IPS-18a (cell line): ENCODE measurements around the gene MAGEC2.
A peak's percentile ranks its signal among the peaks of the same experiment; 100 is the strongest.

Experiments
- H3K27ac ChIP-seq: one replicate; pipeline ENCODE4 v1.5.1; 2013; ENCODE audit warnings: low read length
- H3K27me3 ChIP-seq: one replicate; pipeline ENCODE4 v1.6.1; 2013; ENCODE audit warnings: mild to moderate bottlenecking, low read length; ENCODE audit not compliant: control insufficient read depth, insufficient read depth
- H3K36me3 ChIP-seq: one replicate; pipeline ENCODE4 v1.6.1; 2013; ENCODE audit warnings: low read depth, low read length; ENCODE audit not compliant: control insufficient read depth
- H3K4me1 ChIP-seq: one replicate; pipeline ENCODE4 v1.6.1; 2013; ENCODE audit warnings: low read depth, low read length; ENCODE audit not compliant: control insufficient read depth
- H3K4me3 ChIP-seq: one replicate; pipeline ENCODE4 v1.5.1; 2013; ENCODE audit warnings: low read length
- H3K9ac ChIP-seq: one replicate; pipeline ENCODE4 v1.6.1; 2013; ENCODE audit warnings: mild to moderate bottlenecking, low read length, moderate library complexity
- H3K9me3 ChIP-seq: one replicate; pipeline ENCODE4 v1.6.1; 2013; ENCODE audit warnings: low read depth, low read length; ENCODE audit not compliant: control insufficient read depth

MAGEC2 gene, protein sequence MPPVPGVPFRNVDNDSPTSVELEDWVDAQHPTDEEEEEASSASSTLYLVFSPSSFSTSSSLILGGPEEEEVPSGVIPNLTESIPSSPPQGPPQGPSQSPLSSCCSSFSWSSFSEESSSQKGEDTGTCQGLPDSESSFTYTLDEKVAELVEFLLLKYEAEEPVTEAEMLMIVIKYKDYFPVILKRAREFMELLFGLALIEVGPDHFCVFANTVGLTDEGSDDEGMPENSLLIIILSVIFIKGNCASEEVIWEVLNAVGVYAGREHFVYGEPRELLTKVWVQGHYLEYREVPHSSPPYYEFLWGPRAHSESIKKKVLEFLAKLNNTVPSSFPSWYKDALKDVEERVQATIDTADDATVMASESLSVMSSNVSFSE

DNA sequence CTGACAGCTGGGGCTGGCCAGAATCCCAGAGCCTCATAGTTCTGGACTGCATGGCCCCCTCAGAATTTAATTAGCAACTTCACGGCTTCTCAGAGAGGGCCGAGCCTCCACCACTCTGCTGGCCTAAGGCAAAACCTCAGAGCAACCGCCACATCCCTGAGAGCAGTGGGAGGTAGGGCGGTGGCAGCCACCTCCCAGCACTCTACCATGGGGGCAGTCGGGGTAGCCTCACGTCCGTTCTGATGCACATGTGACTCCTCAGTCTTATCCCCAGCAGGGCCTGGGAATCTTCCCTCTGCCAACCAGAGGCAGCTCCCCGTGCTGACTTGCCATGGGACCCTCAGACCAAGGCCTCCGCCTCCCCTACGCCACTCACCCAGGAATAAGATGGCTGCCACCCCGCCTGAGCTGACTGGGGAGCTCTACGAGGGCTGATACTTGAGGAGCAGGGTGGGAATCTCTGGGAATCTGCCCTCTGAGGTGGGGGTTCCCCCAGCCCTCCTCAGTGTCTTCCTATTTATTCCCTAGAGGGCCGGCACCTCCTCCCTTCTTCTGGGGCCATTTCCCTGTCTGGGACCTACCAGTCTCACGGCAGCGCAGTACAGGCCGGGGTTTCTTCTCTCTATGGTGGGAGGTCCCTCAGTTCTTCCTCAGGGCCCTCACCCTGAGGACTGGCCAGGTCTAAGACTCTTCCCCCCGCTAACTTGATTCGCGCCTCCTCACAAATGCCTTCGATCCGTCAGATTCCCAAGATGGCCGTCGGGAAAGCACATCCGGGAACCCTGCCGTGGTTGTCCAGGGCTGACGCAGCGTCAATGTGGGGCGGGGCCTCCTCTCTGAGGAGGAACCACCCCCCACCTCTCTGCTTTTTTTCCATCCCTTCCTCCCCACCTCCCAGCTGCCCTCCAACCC, at the start of gene MAGEC2:
MAGEC2 (minus strand) TSS at position 769 of the 912 bp plus-strand sequence. CDS start 1,303 bp downstream, outside the sequence.
- no peaks in the 10 kb centered on the region for H3K36me3 ChIP-seq
- H3K4me1 ChIP-seq = no peaks in the 10 kb centered on the region
- H3K27me3 ChIP-seq = no peaks in the 10 kb centered on the region
- peaks cover 20% of the 10 kb centered on the region for H3K9me3 ChIP-seq
- H3K4me3 ChIP-seq = no peak within 1 kb of the TSS
- H3K9ac ChIP-seq = no peak within 1 kb of the TSS
- no peak within 1 kb of the TSS for H3K27ac ChIP-seq

DNA sequence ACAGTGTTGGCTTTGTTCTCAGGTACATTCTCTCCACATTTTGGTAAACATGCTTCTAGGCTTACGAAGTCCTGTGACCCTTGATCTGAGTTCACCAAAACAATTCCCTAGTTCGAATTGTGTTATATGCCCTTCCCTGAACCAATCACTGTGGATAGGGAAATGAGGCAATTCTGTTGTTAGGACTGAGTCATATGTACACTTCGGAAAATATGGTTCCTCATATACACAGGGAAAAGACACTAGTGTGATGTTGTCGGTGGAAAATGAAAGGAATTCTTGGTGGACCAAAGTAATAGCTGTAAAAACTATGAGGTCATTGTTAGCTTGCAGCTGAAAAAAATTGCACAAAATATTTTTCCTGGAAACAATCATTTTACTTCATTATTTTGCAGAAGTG, 46.6 kb upstream of the MAGEC2 start:
- Histone ChIP-seq H3K9ac (no peak overlapping the region), H3K4me3 (no peak overlapping the region), H3K9me3 (peaks cover 11% of the 10 kb centered on the region), H3K27ac (no peak overlapping the region), H3K27me3 (no peaks in the 10 kb centered on the region), H3K36me3 (no peaks in the 10 kb centered on the region), H3K4me1 (no peaks in the 10 kb centered on the region)

DNA sequence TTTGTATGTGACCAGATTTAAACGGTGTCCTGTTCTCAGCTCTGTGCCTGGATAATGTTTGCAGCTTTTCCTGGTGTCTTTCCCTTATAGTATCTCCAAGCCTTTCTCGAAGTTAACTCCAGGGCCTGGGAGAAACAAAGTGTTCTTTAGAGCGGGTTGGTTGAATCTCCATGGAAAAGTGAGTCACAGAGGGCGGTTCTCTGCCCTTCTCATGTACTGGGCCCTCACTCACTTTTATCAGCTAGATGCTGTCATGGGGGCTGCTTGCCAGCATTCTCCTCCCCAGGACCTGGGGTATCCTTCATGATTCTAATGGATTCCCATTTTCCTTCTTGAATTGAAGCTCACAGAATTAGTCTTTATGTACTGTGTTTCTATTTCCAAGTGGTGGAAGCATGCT, 46.1 kb upstream of the MAGEC2 start:
- Histone ChIP-seq H3K27ac (no peak overlapping the region), H3K4me1 (no peaks in the 10 kb centered on the region), H3K9ac (no peak overlapping the region), H3K4me3 (no peak overlapping the region), H3K9me3 (peaks cover 15% of the 10 kb centered on the region), H3K27me3 (no peaks in the 10 kb centered on the region), H3K36me3 (no peaks in the 10 kb centered on the region)

DNA sequence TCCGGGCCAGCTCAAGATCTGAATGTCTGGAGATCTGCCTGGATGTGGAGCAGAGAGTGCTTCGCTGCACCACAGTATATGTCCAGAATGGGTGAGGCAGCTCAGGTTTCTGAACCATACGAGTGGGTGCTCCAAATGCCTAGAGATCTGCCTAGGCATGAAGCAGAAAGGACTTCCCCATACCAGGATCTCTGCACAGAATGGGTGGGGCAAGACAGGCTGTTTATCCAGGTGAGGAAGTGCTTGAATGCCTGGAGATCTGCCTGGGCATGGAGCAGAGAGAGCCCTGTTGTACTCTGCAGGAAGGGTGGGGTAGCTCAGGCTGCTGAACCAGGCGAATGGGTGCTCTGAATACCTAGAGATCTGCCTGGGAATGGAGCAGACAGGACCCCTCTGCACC, 45.4 kb upstream of the MAGEC2 start:
- H3K36me3 ChIP-seq = no peaks in the 10 kb centered on the region
- peaks cover 20% of the 10 kb centered on the region for H3K9me3 ChIP-seq
- H3K9ac ChIP-seq = no peak overlapping the region
- H3K4me3 ChIP-seq = no peak overlapping the region
- H3K4me1 ChIP-seq = no peaks in the 10 kb centered on the region
- H3K27me3 ChIP-seq = no peaks in the 10 kb centered on the region
- no peak overlapping the region for H3K27ac ChIP-seq

DNA sequence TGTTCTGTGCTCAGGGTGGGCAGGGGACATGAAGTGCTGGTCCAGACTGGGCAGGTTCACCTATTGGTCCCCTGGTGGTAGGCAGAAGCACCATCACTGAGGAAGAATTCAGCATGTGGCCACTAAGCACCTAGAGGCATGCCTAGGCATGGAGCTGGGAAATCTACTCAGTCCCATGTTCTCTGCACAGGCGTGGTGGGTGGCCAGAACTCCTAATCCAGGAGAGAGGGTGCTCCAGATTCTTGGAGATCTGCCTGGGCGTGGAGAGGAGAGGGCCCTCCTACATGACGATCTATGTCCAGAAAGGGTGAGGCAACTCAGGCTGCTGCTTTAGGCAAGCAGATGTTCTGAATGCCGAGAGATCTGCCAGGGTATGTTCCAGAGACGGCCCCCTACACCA, 44.6 kb upstream of the MAGEC2 start:
- no peak overlapping the region for H3K27ac ChIP-seq

DNA sequence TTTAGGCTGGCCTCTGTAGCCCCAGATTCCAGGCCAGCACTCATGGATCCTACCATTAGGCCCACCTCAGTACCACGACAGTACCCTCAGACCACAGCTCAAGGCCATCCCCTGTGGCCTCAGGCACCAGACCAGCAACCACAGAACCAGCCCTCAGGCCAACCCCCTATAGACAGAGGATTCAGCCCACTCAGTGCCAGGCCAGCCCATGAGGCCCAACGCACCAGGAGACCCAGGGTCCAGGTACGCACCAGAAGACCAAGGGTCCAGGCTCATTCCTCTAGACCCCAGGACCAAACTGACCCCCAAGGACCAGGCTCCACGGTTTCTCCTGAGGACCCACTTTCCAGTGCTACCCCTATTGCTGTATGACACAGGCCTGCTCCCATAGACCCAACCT, 39.5 kb upstream of the MAGEC2 start:
- no peak overlapping the region for H3K27ac ChIP-seq
- H3K9ac ChIP-seq = no peak overlapping the region

More for the DNA sequence above, 44.6 kb upstream of the MAGEC2 start:
- no peak overlapping the region for H3K9ac ChIP-seq
- no peaks in the 10 kb centered on the region for H3K4me1 ChIP-seq
- H3K4me3 ChIP-seq = no peak overlapping the region
- H3K9me3 ChIP-seq = peaks cover 20% of the 10 kb centered on the region
- no peaks in the 10 kb centered on the region for H3K36me3 ChIP-seq
- H3K27me3 ChIP-seq = no peaks in the 10 kb centered on the region

DNA sequence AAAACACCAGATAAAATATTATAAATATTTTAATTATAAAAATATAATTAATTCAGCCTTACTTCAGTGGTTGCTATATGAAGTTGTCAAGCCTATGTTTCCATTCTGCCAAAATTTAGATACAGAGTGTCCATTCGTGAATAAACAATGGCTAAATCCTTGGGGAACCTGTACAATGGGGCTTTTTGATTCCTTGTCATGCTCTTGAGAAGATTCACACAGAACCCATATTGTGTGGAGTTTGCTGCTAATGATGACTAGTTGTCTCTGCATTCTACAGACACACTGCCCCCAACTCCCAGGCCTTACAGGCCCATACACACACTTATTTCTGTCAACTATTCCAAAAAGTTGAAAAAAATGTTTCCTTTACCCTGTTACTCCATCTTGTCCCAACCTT, 33.4 kb upstream of the MAGEC2 start:
- Histone ChIP-seq H3K36me3 (no peaks in the 10 kb centered on the region), H3K27ac (no peak overlapping the region), H3K9me3 (peaks cover 21% of the 10 kb centered on the region), H3K27me3 (no peaks in the 10 kb centered on the region), H3K4me1 (no peaks in the 10 kb centered on the region), H3K9ac (no peak overlapping the region), H3K4me3 (no peak overlapping the region)

More for the DNA sequence above, 39.5 kb upstream of the MAGEC2 start:
- no peaks in the 10 kb centered on the region for H3K36me3 ChIP-seq
- no peak overlapping the region for H3K4me3 ChIP-seq
- H3K9me3 ChIP-seq = peaks cover 26% of the 10 kb centered on the region
- no peaks in the 10 kb centered on the region for H3K27me3 ChIP-seq
- no peaks in the 10 kb centered on the region for H3K4me1 ChIP-seq

DNA sequence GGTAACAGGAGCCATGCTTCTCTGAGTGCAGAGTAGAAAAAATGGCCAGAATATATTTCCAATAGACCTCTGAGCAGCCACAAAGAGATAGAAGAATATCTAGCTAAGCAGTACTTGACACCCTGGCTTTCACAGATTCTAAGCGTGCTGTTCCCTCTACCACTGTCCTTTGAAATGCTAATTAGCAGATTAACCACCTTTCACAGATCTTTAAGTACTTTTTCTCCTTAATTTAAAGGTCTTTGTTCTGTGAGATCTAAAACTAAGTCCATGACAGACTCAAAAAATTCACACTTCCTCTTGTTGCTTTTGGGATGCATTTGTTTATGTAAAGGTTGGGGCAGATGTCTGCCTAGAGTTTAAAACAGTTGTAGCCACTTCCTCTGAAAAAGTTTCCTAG, 28.3 kb upstream of the MAGEC2 start:
- Histone ChIP-seq H3K27me3 (no peaks in the 10 kb centered on the region), H3K27ac (no peak overlapping the region), H3K4me1 (peaks cover 4% of the 10 kb centered on the region), H3K4me3 (peak overlapping the region; percentile 0), H3K36me3 (no peaks in the 10 kb centered on the region), H3K9ac (no peak overlapping the region), H3K9me3 (peaks cover 17% of the 10 kb centered on the region)

DNA sequence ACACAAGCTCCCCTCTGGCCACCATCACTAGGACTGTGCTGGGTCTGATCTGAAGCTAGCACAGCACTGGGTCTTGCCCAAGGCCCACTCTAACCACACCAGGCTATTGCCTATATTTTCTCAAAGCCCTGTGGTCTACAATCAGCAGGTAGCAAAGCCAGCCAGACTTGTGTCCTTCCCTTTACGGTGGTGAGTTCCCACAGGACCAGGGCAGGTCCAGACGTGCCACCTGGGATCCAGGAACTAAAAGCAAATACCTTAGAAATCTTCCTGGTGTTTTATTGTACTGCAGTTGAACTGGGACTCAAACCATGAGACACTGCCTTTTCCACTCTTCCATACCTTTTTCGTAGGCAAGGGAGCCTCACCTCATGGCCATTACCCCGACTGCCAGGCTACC, 9.0 kb upstream of the MAGEC2 start:
- Histone ChIP-seq H3K36me3 (no peaks in the 10 kb centered on the region), H3K9me3 (peaks cover 21% of the 10 kb centered on the region), H3K9ac (no peak overlapping the region), H3K4me1 (no peaks in the 10 kb centered on the region), H3K27ac (no peak overlapping the region), H3K27me3 (no peaks in the 10 kb centered on the region), H3K4me3 (no peak overlapping the region)

DNA sequence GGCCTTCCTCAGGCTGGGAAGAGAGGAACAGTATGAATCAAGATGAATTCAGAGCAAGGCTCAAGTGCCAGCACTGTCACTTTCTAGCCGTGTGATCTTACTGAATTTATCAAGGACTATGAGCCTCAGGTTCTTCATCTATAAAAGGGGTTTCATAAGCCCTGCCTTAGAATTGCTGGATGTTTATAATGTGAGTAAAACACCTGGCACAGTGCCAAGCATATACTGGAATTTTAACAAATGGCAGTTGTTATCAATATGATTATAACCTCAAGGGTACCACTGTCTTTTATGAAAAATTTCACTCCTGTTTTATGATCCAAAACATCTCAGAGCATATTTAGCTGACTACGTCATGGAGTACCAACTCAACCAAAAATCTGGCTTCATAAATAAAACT, 4.0 kb downstream of the MAGEC2 start:
- no peaks in the 10 kb centered on the region for H3K27me3 ChIP-seq
- no peak overlapping the region for H3K4me3 ChIP-seq
- H3K4me1 ChIP-seq = no peaks in the 10 kb centered on the region
- no peak overlapping the region for H3K9ac ChIP-seq
- H3K9me3 ChIP-seq = peaks cover 17% of the 10 kb centered on the region
- no peak overlapping the region for H3K27ac ChIP-seq
- no peaks in the 10 kb centered on the region for H3K36me3 ChIP-seq

DNA sequence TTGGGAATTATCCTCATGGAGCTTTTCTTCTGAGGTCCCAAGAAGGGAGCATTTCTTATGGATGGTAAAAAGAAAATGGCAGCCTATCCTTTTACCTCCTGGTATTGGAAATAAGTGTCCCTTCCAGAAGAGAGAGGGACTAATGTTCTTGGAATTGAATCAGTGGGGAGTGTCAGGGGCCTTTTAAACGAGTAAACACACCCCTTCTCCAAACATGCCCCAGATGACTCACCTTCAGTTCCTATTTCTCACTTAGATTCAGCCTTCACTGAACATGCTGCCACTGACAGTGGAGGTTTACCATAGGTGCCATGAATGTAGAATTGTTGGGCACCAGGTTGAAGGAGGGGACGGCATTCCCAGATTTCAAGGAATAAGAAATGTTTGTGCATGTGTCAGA, 19.0 kb downstream of the MAGEC2 start:
- no peak overlapping the region for H3K4me3 ChIP-seq
- no peaks in the 10 kb centered on the region for H3K4me1 ChIP-seq
- peaks cover 7% of the 10 kb centered on the region for H3K9me3 ChIP-seq
- no peaks in the 10 kb centered on the region for H3K27me3 ChIP-seq
- no peaks in the 10 kb centered on the region for H3K36me3 ChIP-seq
- H3K9ac ChIP-seq = no peak overlapping the region
- no peak overlapping the region for H3K27ac ChIP-seq
